HG03558 (cell line): ENCODE data around the gene OSTN.

Source experiments
- ATAC-seq: cut with Tn5 transposase; IDR thresholded peaks from one replicate; pipeline ENCODE4 v1.9.1; 2021; ENCODE audit warnings: moderate number of reproducible peaks; ENCODE audit not compliant: unreplicated experiment; ENCODE audit errors: extremely low read depth

OSTN gene

GRCh38 chr3:191301782-191302411 lies 102.9 kb downstream of the OSTN start:
- no peak for ATAC-seq

GRCh38 chr3:191302451-191302850 lies 103.4 kb downstream of the OSTN start:
- no peak for ATAC-seq

- ATAC-seq: no peak
Measured at GRCh38 chr3:191303596-191303995, 104.6 kb downstream of the OSTN start.

- no peak for ATAC-seq
Measured at GRCh38 chr3:191306428-191306827, 107.4 kb downstream of the OSTN start.

DNA sequence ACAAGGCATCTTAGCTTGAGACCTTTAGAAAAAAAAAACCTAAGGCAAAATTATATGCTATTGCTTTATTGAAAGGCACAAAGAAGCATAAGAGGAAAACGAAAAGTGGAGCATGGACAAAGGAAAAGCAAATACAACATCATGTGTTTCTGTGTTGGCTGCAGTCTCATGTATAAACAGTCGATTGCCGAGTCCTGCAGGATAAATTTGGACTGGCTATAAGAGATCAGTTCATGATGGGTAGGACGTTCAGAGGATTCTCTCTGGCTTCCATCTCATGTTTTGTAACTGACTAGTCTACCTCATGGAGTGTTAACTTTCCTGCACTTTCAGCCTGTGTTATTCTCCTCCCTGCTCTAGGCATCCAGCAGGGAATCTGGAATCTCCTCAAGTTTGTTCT lies 108.3 kb downstream of the OSTN start:
- no peak for ATAC-seq

- ATAC-seq: no peak
Measured at GRCh38 chr3:191313296-191313695, 114.3 kb downstream of the OSTN start.

- no peak for ATAC-seq
Measured at GRCh38 chr3:191314109-191314728, 115.2 kb downstream of the OSTN start.
